GM19467 (cell line): ENCODE results near the gene PGAP1.
"Not testable (repeated sequence)": the region's sequence is repeated elsewhere in the genome, so short reads cannot be mapped to it uniquely, and the experiment has no call there.

Source experiments
- ATAC-seq: cut with Tn5 transposase; IDR thresholded peaks from one replicate; pipeline ENCODE4 v1.9.1; 2021; ENCODE audit warnings: mild to moderate bottlenecking, moderate library complexity; ENCODE audit not compliant: unreplicated experiment

PGAP1 gene

DNA sequence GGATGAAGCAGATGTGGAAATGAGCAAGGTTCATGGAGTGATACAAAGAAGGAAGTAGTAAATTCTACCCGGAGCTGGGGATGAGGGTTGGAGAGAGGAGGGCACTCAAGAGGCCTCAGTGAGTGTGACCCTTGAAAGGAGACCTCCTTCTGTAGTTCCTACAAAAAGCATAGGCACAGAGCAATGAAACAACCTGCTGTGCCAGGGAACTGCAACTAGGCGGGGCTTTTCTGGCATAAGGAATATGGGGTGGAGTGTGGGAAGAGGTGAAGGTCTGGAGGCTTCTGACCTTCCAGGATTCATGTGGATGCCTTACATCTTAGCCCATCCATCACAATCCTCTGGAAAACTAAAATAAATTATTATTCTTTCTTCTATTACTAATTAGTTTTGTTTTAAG, 25.5 kb upstream of the PGAP1 start:
- ATAC-seq: no peak

DNA sequence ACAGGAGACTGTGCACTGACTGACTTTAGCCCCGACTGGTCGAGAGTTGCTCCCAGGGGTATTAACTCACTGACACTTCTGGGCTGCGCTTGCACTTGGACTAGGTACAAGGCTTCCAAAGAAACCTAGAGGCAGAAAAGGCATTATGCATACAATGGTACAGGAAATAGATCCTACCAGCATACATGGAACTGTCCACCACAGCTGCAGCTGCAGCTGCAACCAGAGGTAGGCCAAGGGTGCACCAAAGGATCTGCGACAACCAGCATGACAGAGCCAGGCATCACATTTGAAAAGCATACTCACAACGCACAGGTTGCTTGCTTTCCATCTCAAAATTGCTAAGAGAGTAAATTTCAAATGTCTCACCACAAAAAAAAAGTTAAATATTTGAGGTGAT, 22.6 kb upstream of the PGAP1 start:
- no peak for ATAC-seq

DNA sequence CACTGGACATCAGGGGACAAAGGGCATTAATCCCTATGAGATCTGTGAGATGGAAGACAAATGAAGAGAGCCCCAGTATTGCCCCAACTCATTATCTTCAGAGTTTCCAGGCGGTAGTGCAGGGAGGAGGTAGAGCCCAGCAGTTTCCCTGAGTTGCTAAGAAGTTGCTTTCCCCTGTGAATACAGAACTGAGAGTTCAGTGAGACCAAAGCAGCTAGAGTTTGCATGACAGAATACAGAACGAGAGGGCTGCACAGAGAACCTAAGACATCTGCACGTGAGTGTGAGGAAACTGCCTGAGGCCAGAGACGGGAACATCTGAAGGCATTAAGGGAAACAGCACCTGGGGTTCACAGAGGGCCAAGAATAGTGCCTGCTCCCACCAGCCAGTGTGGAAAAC, 18.1 kb upstream of the PGAP1 start:
- peak; percentile 81 for ATAC-seq

DNA sequence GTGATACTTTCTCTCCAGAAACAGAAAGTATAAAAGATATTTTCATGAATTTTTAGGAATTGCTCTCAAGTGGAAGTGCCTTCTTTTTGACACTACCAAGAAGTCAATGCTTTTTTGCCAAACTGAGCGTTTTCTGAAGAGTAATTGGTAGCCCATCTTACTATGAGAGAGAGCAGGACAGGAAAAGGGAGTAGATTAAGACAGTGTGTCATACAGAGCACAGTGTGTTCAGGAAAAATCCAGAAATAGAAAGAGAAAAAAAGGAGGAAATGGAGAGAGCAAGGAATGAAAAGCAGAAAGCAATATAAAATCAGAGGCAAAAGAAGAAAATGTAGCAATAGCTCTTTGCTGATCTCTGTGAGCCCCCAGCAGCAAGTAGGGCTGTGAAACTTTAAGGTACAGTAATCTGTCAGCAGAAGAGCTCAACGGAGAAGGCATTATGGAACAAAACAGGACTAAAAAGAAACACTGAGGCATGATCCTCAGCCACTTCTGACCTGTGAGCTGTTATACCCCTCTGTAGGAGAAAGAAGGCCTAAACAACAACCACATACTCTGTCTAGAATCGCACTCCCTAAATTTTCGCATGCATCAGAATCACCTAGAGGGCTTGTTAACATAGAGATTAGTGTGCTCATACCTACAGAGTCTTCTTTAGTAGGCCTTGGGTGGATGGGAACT, 15.0 kb upstream of the PGAP1 start:
- ATAC-seq: no peak

DNA sequence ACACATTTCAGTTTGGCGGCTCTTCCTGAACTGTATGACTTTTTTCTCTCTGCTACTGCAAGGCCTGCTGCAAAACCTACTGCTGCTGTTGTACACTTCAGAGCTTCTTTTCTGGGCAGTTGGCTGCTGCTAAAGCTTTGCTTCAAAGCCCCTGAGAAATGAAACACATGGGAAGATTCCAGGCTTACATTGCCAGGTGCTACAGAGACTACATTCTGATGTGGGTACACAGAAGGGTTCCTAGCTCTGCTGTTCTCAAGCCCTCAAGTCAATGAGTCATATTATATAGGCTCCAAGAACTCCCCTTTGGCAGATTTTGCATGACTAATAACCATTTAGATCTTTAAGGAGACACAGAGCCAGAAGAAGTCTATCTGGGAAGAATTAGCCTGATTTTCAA, 12.9 kb upstream of the PGAP1 start:
- ATAC-seq: no peak

DNA sequence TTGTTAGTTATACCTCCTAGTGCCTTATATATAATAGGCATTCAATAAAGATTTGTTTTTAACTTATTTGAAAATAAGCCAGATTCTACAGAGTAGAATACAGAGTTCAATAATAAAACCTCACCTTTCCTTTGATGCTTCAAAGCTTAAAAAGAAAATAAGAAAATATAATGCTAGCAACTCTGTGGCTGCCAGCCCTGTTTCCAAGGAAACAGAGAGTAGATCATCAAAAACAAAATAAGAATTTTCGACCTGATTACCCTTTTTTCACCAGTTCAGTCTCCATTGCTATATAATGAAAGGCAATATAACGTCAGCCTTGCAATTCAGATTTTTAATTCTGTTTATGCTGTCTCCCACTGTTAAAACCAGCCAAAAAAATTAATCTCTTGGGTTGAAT, 8.9 kb upstream of the PGAP1 start:
- ATAC-seq: no peak

DNA sequence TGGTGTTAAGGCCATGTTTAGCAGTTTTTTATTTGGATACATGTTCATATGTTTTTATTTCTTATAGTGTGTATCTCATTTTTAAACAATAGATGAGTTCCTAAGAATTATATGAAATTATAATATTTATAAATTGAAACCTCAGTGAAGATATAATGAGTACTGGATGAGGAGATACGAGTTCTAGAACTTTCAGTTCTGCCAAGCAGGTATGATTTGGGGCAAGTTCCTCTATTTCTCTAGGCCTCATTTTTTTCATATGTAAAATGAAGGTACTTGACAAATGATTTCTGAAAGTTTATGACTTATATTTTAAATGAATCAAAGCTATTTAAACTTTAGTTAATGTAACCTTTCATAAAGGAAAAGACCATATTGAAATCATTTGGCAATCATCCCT, 8.2 kb upstream of the PGAP1 start:
- ATAC-seq: no peak

DNA sequence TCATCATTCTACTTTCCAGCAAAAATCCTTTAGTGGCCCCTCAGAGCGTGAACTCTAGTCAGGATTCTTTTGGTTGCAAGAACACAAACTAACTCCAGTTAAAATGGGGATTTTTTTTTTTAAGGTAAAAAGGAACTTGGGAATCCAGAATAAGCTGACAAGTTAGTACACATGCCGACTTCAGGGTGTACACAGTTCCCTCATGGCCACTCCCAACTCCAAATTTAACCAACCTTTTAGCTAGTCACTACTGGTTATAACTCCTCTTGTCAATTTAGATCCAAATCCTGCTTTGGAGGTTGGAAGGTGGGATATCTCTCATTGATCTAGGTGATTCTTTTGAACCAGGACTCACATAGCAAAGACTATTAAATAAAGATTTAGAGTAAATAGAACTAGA, 5.0 kb upstream of the PGAP1 start:
- ATAC-seq: no peak

DNA sequence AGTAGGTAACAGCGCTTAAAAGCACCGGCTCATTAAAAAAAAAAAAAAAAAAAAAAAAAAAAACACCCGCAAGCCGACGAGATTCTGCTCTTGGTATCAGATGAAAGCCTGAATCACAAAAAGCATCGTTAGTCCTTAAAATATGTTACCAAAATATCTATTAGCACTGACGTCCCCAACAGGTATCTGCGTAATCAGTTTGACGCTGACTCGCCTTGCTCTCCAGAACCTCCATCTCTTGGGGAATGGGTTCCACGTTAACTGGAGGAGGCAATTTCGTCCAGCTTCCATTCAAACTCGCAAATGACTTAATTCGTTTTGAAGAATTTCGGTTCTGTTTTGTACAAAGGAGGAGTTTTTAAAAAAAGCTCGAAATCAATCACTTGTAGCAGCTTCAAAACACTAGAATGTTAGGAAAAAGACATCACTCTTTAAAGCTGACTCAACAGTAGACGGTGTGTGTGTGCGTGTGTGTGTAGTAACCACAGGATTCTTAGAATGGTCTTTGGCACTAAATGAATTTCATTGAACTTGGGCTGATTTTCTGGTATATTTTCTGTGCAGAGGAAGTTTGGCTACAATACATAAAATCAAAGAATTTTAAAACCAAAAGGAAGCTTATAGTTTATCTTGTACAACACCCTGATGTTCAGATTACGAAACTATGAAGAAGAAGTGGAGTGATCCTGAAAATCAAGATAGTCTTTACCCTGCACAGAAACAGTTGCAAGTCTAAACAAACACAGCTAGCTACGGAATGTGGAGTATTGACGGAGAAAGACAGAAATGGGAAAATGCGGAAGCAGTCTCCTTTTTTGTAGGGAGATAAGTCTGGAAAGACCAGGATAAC, 1.1 kb upstream of the PGAP1 start:
- ATAC-seq: no peak

DNA sequence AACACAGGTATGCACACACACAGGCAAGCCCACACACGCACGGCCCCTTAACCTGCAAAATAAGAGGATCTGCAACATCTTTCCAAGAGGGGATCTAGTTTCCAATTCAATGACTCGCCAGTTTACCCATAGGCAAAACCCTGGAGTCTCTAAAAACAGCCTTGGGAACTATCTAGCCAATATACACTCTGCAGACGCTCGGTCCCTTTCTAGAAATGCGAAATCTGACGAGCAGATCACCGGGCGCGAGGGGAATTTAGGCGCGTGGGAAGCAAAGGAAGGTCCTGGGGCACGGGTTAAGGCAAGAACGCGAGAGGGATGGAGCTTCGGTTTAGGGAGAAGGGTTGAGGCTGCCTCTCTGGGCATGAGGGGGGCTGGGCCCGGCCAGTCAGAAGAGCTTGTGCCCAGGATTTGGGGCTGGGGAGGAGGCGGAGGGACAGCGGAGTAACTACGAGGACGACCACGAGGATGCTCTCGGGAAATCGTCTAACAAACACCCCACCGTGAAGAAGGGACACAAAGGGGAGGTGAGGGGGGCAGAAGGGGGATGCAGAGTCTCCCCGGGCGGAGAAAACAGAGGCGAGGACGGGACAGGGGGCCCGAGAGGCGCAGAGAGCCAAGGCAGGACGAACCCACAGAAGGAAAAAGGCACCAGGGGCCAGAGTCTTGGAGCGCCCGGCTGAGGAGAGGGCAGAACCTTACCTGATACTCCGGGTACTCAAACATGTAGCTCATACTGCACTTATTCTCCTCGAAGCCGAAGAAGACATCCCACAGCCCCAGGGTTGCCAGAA, 542 bp downstream of the PGAP1 start:
- ATAC-seq: peak; percentile 15

DNA sequence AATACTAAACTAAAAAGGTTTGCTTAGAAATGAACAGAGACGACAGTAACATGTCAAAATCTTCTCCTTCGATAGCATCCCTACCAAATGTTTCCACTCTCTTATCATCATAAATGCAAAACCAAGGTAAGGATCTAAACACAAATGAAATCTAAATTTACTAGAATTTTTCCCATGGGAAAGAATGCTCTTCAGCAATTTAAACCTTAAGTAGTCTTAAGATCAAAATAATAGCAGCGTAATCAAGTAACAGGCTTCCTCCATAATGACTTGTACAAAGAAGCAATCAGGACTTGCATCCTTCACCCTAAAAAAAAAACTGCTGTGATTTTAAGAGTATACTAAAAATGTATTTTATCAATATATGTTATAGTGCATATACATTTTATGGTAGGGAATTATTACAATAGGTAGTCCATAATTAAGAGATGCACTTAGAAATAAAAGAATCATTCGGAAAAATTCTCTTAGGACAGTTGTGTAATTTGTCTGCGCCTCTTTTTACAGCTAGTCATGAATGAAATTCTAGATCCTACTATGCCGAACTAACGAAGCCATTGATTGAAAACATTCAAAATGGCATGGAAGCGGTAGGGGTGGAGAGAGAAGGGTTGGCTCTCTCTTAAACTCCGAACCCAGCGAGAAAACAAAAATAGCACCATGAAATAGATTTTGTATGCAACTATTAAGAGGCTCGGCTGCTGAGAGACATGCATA, 1.3 kb downstream of the PGAP1 start:
- ATAC-seq: no peak

DNA sequence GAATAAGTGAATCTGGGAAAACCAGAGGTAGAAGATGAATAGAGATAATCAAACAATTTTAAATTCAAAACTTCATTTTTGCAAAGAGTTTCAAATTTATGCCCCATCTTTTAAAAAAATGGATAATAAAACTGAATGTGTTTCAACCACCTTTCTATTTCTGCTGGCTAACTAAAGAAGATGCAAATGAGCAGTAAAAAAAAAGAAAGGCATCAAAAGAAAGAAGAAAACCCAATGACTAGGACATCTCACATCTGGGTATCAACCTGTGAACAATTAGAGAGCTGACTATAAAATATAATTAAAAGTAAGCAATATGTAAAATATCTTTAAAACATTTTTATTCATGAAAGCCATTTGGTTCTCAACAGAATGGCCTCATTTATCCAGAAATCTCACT, 2.5 kb downstream of the PGAP1 start:
- ATAC-seq: no peak

DNA sequence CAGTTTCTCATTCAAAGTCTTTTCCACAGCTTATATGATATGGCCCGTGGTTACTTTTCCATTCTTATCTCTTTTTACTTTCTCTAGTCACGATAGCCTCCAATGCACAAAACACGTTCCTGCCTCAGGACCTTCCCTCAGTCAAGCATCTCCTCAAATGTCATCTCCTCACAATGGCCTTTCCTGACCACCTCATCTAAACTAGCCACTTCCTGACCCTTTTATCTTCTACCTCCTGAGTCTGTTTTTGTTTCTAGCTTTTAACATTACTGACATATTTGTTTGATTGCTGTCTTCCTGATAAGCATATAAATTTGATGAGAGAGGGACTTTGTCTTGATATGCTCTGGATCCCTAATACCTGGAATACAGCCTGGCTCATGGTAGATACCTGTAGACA, 7.6 kb downstream of the PGAP1 start:
- ATAC-seq: no peak

DNA sequence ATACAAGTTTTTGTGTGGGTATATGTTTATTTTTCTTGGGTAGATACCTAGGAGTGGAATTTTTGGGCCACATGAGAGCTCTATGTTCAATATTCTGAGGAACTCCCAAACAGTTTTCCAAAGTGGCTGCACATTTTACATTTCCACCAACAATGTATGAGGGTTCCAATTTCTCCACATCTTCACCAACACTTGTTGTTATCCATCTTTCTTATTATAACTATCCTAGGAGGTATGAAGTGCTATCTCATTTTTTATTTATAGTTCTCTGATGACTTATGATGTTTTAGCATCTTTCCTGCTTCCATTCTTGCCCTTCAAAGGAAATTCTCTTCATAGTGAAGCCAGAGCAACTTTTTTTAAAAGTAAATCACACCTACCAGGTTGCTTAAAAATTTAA, 8.7 kb downstream of the PGAP1 start:
- no peak for ATAC-seq

DNA sequence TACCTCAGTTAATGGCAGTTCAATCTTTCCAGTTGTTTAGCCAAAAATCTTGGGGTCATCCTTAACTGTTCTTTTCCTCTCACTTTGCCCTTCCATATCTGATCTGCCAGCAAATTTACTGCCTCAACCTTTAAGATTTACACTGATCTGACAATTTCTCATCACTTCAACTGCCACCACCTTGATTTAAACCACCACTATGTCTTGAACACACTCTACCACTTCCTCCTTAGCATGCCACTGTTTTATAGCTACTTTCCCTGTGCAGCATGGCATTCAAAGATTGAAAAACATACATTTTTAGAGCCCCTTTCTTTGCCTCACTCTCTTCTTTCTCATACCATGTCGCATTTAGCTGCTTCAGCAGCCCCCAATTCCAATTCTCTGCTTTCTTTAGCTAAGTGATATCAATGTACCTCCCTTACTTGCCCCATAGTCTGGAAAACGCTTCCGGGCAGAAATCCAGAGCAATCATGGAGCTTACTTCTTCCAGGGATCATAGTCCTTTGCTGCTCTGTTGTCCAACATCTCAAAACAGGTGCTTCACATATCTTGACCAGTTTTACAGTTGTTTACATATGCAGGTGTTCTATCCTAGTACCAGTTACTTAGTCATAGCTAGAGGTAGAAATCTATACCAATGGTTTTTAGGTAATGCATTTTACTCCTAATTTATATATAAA, 10.9 kb downstream of the PGAP1 start:
- ATAC-seq: no peak

DNA sequence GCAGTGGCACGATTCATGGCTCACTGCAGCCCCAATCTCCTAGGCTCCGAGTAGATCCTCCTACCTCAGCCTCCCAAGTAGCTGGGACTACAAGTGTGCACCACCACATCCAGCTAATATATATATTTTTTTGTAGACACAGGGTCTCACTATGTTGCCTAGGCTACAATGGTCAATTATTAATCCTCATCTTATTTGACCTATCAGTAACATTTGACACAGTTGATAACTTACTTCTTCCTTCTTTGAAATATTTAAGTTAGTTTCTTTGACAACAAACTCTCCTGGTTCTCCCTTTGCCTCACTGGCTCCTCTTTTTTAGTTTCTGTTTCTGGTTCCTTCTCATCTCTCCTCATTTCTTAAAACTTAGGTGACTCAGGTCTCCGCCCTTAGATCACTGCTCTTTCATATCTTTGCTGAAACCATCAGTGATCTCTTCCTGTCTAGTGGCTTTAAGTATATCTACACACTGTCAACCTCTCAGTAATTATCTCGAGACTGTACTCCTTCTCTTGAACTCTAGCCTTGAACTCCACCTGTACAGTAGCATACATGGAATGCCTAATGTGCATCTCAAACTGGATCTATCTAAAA, 11.5 kb downstream of the PGAP1 start:
- ATAC-seq: peak; percentile 78

DNA sequence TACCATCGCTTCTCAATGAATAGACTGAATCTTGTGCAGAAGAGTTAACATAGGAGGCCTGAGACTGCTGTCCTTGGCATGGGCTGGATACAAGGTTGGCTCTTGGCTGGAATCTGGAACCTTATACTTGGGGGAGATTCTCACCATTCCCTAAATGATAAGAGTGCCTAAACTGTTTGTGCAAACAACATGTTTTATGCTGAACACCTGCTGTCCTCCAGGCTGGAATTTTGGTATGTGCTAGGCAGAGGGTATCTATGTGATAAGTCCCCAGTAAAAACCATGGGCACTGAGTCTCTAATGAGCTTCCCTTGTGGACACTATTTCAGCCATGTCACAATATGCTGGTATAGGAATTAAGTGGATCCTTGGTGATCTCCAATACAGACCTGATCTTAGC, 12.8 kb downstream of the PGAP1 start:
- ATAC-seq: no peak

DNA sequence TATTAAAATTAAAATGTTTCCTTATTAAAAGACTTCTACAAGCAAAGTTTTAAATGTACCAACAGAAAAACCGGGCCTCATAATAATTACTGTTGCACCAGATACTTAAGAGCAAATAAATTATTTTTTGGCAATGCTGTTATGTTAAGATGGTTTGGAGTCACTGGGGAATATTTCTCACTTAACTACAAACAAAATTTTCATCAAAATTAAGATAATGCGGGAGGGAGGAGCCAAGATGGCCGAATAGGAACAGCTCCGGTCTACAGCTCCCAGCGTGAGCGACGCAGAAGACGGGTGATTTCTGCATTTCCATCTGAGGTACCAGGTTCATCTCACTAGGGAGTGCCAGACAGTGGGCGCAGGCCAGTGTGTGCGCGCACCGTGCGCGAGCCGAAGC, 21.1 kb downstream of the PGAP1 start:
- ATAC-seq: not testable (repeated sequence)

DNA sequence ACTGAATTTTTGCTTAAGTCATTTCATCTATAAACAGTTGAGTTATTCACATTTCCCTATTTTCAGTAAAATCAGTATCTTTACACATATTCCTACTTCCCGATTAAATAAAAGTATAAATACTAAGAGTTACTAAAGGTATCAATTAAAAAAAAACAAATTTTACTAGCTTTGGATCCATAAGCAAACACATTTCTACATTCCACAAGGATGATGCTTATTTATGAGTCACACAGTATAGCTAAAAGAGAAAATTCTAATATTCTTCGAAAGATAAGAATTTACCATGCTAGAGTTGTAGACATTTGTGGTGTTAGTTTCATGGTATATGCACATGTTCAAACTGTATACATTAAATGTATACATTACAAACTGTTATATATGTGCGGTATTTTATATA, 23.7 kb downstream of the PGAP1 start:
- ATAC-seq: no peak

DNA sequence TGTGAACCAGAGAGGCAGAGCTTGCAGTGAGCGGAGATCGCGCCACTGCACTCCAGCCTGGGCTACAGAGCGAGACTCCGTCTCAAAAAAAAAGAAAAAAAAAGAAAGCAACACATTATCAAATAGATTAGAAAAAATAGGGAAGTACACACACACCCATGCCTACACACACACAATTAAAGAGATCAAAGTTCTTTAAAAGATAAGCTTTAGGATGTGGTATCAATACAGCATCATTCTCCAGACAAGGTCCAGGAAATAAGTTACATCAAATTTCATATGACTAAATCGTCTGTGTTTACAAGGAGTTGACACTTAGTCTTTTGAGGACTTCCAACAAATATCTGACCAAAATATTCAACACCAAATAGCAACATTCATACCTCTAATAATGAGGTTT, 25.7 kb downstream of the PGAP1 start:
- ATAC-seq: no peak
